ENCODE measurements around the gene CHI3L2. TPM values are rescaled to one million over a fixed set of nuclear protein-coding genes. Genes with fewer than 3 reads are reported as not detected.
"Not testable (repeated sequence)": the region's sequence is repeated elsewhere in the genome, so short reads cannot be mapped to it uniquely, and the experiment has no call there.

CHI3L2 gene
- total RNA-seq, 1 donor from 2014 or later: not detected

- H3K27ac ChIP-seq (ENCODE audit: low read depth, low read length): no peak overlapping the region
- no peaks in the 10 kb centered on the region for H4K20me1 ChIP-seq (ENCODE audit: insufficient read depth, low read length)
Observed at GRCh38 chr1:111214074-111214801, 13.3 kb upstream of the CHI3L2 start.

GRCh38 chr1:111214884-111215283, 12.6 kb upstream of the CHI3L2 start:
- no peak for FAIRE-seq
- Histone ChIP-seq H3K27ac (ENCODE audit: low read depth, low read length) (no peak overlapping the region), H3K9me3 (ENCODE audit: insufficient read depth, low read depth, low read length) (no peaks in the 10 kb centered on the region), H3K4me3 (ENCODE audit: insufficient read depth, low read depth, low read length) (no peak overlapping the region), H3K9ac (ENCODE audit: low read length) (no peak overlapping the region), H3K4me2 (ENCODE audit: low read length) (no peak overlapping the region), H3K79me2 (ENCODE audit: insufficient read depth, low read length) (no peaks in the 10 kb centered on the region), H3K36me3 (ENCODE audit: insufficient read depth, low read length) (no peaks in the 10 kb centered on the region), H3K4me1 (ENCODE audit: insufficient read depth, low read length) (no peaks in the 10 kb centered on the region), H2AFZ (ENCODE audit: low read depth, low read length) (no peak overlapping the region), H3K27me3 (ENCODE audit: insufficient read depth, low read length) (peaks cover 3% of the 10 kb centered on the region), H4K20me1 (ENCODE audit: insufficient read depth, low read length) (no peaks in the 10 kb centered on the region)
- H3K27ac Mint-ChIP-seq (ENCODE audit: unreplicated experiment): peak overlapping the region; percentile 76
- TF ChIP-seq EZH2 (IDR thresholded peaks at IDR 0.05; ENCODE audit: insufficient read depth, low read length) (no peak), CTCF (IDR thresholded peaks at IDR 0.05; ENCODE audit: insufficient read depth, low read depth, low read length) (no peak)
- H3K36me3 Mint-ChIP-seq (ENCODE audit: low read depth, unreplicated experiment): peaks cover 2% of the 10 kb centered on the region
- no peak overlapping the region for H3K4me3 Mint-ChIP-seq (ENCODE audit: unreplicated experiment)
- peaks cover 6% of the 10 kb centered on the region for H3K9me3 Mint-ChIP-seq (ENCODE audit: unreplicated experiment)
- H3K4me1 Mint-ChIP-seq (ENCODE audit: low read depth, unreplicated experiment): peaks cover 26% of the 10 kb centered on the region
- no peak for DNase-seq (ENCODE audit: low read depth)
- no peaks in the 10 kb centered on the region for H3K27me3 Mint-ChIP-seq (ENCODE audit: low read depth, unreplicated experiment)

More at GRCh38 chr1:111214074-111214801, 13.3 kb upstream of the CHI3L2 start:
- Mint-ChIP-seq H3K9me3 (ENCODE audit: unreplicated experiment) (peaks cover 6% of the 10 kb centered on the region), H3K4me3 (ENCODE audit: unreplicated experiment) (no peak overlapping the region), H3K27me3 (ENCODE audit: low read depth, unreplicated experiment) (no peaks in the 10 kb centered on the region), H3K4me1 (ENCODE audit: low read depth, unreplicated experiment) (peaks cover 26% of the 10 kb centered on the region), H3K36me3 (ENCODE audit: low read depth, unreplicated experiment) (peaks cover 2% of the 10 kb centered on the region), H3K27ac (ENCODE audit: unreplicated experiment) (peak overlapping the region; percentile 76)
- no peaks in the 10 kb centered on the region for H3K4me1 ChIP-seq (ENCODE audit: insufficient read depth, low read length)
- H3K9me3 ChIP-seq (ENCODE audit: insufficient read depth, low read depth, low read length): no peaks in the 10 kb centered on the region
- FAIRE-seq (no peak), DNase-seq (ENCODE audit: low read depth) (no peak)
- no peak for TF ChIP-seq CTCF (IDR thresholded peaks at IDR 0.05; ENCODE audit: insufficient read depth, low read depth, low read length)
- no peak for TF ChIP-seq EZH2 (IDR thresholded peaks at IDR 0.05; ENCODE audit: insufficient read depth, low read length)
- no peaks in the 10 kb centered on the region for H3K79me2 ChIP-seq (ENCODE audit: insufficient read depth, low read length)
- no peaks in the 10 kb centered on the region for H3K36me3 ChIP-seq (ENCODE audit: insufficient read depth, low read length)
- no peak overlapping the region for H2AFZ ChIP-seq (ENCODE audit: low read depth, low read length)
- peaks cover 6% of the 10 kb centered on the region for H3K27me3 ChIP-seq (ENCODE audit: insufficient read depth, low read length)
- H3K9ac ChIP-seq (ENCODE audit: low read length): no peak overlapping the region
- no peak overlapping the region for H3K4me2 ChIP-seq (ENCODE audit: low read length)
- no peak overlapping the region for H3K4me3 ChIP-seq (ENCODE audit: insufficient read depth, low read depth, low read length)

- H3K4me3 Mint-ChIP-seq (ENCODE audit: unreplicated experiment); H3K4me1 ChIP-seq (ENCODE audit: insufficient read depth, low read length); H3K9me3 Mint-ChIP-seq (ENCODE audit: unreplicated experiment); H3K79me2 ChIP-seq (ENCODE audit: insufficient read depth, low read length); H3K9ac ChIP-seq (ENCODE audit: low read length); H3K9me3 ChIP-seq (ENCODE audit: insufficient read depth, low read depth, low read length); FAIRE-seq; H4K20me1 ChIP-seq (ENCODE audit: insufficient read depth, low read length); H3K27ac ChIP-seq (ENCODE audit: low read depth, low read length); H3K4me3 ChIP-seq (ENCODE audit: insufficient read depth, low read depth, low read length); DNase-seq (ENCODE audit: low read depth); H3K36me3 Mint-ChIP-seq (ENCODE audit: low read depth, unreplicated experiment); H3K36me3 ChIP-seq (ENCODE audit: insufficient read depth, low read length); H3K27me3 Mint-ChIP-seq (ENCODE audit: low read depth, unreplicated experiment); H3K4me2 ChIP-seq (ENCODE audit: low read length); H2AFZ ChIP-seq (ENCODE audit: low read depth, low read length); H3K27me3 ChIP-seq (ENCODE audit: insufficient read depth, low read length): not testable (repeated sequence)
- peaks cover 26% of the 10 kb centered on the region for H3K4me1 Mint-ChIP-seq (ENCODE audit: low read depth, unreplicated experiment)
- H3K27ac Mint-ChIP-seq (ENCODE audit: unreplicated experiment): peak overlapping the region; percentile 76
Observed at GRCh38 chr1:111215285-111215684, 12.2 kb upstream of the CHI3L2 start.

Data from astrocyte (in vitro differentiated cells and primary cell).